GM21825 (cell line): ENCODE results near the gene PJVK.

Experiments used
- ATAC-seq: cut with Tn5 transposase; IDR thresholded peaks from one replicate; pipeline ENCODE4 v1.9.1; 2021; ENCODE audit warnings: mild to moderate bottlenecking, moderate library complexity; ENCODE audit not compliant: unreplicated experiment

PJVK gene

DNA sequence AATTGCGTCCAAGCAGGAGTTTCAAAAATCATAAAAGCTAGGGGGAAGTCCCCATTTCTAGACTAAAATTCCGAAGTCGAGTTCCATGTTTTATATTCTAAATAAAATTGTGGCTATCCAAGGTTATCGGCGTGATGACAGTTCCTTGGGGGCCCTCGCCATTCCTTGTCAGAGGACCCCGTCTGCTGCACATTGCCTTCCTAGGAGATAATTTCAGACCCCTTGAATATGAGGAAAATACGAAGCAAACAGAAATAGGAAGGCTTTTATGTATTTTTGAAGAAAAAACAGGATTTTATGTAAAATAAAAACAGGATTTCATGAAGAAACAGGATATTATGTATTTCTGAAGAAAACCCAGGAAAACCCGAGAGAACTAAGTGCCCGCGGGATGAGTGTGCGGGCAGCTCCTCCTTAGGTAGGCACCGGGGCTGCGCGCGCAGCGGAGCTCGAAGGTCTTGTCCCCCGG, 28.6 kb downstream of the PJVK start:
- ATAC-seq, result no peak

DNA sequence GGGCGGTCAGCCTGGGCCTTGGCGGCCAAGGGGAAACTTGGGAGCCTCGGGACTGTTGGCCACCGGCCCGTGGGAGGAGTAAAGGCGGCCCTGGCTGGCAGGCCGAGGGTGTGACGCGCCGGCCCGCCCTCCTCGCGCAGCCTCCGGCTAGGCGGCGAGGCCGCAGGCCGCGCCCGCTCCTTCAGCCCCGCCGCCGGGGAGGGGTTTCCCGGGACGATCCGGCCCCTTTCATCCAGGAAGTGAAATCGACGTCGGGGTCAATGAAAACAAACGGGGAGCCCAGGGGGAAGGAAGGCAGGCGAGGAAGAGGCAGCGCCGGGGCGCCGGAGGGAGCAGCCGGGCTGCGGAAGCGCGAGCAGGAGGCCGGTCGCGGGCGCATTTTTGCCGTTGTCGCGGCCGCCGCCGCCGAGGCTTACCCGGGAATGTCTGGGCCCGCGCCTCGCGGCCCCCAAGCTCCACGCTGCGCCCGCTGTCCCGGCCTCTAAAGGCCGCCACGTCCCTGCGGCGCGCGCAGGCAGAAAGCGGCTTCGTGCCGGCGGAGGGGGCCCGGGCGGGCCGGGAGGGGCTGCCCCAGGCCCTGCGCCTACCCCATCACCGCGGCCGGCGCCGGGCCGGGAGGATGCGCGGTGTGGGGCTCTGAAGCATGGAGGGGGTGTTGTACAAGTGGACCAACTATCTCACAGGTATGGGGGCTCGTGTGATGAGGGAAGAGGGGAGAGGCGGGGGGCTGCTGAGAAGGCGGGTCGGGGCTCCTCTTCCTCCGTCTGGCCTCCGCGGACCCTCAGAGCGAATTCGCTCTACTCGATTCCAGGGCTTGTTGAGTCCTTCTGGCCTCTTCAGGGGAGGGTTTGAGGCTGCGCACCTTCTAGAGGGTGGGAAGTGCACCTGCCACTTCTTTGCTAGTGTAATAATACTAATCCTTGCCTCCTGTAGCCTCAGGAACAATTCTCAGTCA, 29.3 kb downstream of the PJVK start, which contains the start of gene PLEKHA3:
TSS of gene PLEKHA3 (plus strand) at position 231 of the 955 bp plus-strand sequence. CDS start at position 644, 413 bp downstream.
- peak; percentile 64 for ATAC-seq

DNA sequence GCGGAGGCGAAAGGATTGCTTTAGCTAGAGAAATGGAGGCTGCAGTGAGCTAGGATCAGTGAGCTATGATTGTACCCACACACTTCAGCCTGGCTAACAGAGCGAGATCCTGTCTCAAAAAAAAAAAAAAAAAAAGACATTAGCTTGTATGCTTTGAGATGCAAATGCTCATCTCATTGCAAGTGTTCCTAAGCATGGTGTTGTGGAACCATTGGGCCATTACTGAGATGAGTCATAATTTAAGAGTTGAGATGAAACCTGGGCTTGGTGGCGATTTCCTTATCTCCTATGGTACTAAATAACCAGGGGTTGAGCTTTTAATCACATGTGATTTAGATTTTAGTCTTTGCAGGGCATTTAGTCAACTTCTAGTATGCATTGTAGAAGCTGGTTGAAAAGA, 31.3 kb downstream of the PJVK start:
- peak; percentile 34 for ATAC-seq

DNA sequence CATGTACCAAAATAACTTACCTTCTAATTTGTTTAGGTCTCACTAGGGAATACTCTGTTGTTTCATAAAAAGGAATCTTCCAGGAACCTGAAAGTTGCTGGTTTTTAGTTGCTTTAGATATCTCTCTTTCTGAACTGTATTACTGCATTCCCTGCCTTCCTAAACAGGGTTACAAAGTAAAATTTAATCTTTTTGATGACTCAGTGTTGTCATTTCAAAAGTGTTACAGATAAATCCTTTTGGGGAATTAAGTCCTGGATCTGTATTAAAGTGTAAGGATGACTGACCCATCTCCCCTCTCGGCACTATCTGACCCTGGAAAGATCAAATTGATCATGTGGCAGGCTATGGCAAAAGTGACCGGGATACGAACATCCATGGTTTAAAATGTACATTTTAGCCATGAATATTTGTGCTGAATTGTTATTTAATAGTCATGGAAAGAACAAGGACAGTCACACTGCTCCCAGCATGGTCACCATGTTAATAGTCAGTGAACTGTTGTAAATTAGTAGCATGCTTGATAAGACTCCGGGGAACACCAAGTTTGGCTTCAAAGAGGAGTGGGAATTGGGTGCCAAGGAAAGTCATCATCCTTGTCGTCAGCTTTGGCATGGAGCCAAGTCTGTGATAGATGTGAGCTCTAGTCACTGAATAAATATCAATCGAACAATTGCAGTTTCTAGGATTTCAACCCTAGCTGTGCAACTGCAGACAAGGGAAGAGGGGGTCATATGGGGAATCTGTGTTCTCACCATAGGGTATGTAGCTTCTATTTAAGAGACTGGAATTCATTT, 33.3 kb downstream of the PJVK start:
- no peak for ATAC-seq

DNA sequence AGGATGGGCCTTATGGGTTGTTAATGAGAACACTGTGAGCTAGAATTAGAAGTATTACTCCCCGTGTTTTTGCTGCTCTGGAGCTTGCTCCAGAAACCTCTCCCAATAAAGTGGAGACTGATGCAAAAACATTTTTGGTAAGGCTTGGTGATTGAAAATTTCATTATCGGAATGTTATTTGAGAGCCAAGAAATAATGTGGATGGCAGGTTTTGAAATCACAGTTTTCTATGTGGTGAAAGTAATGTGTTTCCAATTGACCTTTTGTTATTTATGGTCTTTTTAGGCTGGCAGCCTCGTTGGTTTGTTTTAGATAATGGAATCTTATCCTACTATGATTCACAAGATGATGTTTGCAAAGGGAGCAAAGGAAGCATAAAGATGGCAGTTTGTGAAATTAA, 34.2 kb downstream of the PJVK start:
- ATAC-seq, result no peak

DNA sequence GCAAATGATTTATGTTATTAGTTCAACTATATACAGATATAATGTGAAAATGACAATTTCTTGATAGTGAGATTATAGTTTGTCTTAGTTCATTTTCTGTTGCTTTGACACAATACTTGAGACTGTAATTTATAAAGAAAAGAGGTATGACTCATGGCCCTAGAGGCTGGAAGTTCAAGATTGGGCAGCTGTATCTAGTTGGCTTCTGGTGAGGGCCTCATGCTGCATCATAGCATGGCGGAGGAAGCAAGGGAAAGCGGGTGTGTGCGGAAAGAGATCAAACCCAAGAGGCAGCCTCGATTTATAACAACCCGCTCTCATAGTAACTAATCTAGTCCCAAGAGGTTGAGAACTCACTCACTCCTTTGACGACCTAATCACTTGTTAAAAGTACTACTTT, 40.4 kb downstream of the PJVK start:
- ATAC-seq, result no peak

DNA sequence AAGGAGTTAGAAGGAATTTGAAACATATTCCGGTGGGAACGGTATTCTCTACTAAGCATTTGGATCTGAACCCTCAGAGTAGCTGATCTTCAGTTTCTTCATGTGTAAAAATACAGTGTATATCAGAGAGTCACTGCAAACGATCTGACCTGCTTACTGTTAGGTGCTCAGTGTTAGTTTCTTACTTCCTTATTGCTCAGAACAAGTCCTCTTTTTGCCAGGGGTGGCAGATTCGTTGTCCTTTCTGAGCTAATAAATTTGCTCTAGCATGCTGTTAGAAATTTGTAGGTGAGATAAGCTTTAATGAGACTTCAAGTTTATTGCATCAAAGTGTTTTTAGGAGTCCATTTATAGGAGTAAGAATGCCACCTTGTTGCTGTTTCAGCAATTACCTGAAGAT, 44.9 kb downstream of the PJVK start:
- ATAC-seq, result no peak

DNA sequence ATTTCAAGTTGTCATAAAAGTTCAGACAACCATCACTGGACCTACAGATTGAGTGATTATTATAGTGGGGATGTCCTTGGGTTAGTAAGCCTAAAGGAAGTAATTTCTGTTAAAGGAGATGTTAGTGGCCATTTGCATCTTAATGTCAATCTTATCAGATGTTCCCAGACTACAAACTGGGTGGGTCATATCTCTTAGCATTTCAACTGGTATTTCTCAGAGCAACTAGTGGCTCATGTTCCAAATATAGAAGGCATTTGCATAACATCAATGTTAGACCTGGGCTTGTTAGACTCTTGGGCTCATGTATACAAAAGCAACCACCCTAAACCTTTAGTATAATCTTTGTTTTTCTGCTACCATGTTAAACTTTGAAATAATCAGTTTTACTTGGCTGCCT, 47.0 kb downstream of the PJVK start:
- no peak for ATAC-seq

DNA sequence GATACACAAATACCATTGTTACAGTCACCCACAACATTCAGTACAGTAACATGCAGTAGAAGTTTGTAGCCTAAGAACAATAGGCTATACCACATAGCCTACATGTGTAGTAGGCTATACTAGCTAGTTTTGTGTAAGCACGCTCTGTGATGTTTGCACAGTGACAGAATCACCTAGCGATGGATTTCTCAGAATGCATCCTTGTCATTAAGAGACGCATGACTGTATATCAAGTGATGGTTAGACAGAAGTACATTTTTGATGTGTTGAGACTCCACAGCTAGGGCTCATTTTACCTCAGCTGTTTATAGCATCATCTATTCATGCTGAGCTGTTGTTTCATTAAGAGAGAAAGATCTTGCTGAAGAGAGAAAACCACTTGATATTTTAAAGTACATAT, 48.5 kb downstream of the PJVK start:
- ATAC-seq, result no peak

DNA sequence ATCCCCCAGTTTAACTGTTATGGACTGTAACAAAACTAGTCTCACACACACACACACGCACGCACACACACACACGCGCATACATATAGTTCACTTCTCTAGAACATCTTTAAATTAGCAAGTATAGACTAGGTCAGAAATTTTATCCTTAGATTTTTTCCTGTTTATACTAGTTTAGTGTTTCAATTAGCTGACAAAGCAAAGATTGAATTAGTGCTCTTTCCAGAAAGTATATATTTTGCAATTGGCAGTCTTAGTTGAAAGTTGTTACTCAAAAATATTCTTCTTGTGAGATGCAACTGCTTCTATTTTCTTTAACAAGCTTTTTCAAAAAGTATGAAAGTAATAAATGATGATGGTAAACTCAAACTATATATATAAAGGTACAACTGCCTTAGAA, 51.6 kb downstream of the PJVK start:
- ATAC-seq, result no peak

DNA sequence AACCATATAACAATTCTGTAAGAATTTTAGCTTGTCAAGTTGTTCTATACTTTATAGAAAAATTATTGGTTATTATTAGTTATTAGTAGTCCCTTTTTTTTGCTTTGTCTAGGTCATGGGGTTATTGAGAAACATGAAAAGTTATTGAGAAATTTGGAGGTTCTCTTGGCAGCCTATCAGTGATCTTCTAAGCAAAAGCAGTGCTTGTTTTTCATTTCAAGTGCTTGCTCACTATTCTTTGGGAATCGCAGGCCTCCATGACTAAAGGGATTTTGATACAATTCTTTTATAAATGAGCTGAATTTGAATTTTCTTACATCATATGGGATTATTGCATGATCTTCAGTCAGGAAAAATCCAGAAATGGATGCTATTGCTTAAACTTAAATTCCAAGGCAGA, 54.9 kb downstream of the PJVK start:
- no peak for ATAC-seq

DNA sequence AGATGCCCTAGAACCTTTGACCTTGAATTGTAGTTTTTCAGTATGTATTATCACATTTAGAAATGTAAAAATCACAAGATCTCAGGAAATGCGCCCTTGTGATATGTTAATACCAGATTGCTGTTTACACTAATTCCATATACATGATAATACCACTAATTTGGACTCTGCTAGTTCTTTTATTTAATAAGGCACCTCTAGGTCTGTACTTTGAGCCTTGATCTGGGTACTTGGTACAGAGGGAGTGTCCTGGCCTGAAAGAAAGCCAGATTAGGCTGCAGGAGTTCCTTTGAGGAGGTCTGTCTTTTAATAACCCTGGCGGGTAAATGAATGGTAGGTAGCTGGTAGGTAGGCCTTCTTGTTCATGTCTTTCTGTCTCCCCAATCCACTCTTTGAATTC, 55.3 kb downstream of the PJVK start:
- ATAC-seq, result no peak

DNA sequence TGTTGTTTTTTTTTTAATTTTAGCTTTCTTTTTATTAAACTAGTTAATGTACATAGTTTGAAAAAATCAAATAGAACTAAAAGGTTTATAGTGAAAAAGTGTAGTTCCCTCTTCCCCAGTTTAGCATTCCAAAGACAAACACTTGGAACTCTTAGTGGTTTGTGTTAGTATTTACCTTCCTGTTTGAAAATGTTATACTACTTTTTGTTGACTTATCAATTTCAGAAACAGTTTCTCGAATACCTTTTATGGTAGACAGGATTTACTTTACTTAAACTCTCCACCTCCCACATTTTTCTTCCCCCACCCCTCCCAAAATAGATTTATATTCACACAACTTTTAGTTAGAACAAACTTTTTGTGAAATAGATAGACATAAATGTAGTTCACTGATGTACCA, 55.8 kb downstream of the PJVK start:
- ATAC-seq, result no peak

DNA sequence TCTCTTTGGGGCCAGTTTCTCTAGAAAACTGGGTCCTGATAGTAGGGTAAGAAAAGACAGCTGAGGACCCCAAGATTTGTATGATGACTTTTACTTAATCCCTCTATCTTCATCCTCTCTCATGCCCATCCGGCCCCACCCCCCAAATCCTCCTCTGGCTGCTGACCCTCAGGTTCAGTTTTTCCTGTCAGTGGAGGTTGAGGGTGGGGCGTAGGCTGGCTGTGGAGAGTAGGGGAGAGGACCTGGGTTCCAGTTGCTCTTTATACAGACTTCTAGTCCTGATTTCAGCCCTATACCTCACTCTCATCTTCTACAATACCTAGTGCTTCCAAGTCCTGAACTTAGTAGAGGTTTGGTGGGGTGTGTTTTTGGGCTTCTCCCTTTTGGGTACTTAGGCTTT, 57.5 kb downstream of the PJVK start:
- no peak for ATAC-seq

DNA sequence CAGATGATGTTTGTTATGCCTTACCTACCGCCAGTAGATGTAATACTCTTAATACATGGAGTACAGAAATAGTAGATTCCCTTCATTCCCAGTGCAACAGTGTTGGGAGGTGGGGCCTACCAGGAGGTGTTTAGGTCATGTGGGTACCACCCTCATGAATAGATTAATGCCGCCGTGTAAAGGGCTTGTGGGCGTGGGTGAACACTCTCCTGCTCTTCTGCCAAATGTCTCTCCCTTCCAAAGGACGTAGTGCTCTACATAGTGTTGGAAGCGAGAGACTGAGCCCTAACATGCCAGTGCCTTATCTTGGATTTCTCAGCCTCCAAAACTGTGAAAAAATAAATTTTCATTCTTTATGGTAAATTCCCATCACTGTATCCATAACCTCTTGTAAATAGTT, 59.2 kb downstream of the PJVK start:
- ATAC-seq, result no peak
